Spleen (tissue), 7 donors: Measurements from ENCODE around the gene DNMT1.

Experiments used
- POLR2A ChIP-seq, 3 donors: fragments of 450-650 bp; IDR thresholded peaks; one replicate each; pipeline ENCODE4 v1.5.1; 2017; ENCODE audit warnings: antibody characterized with exemption in 3 of 3, mild to moderate bottlenecking in 1 of 3
- POLR2AphosphoS5 ChIP-seq, 3 donors: sonication (generic); formaldehyde crosslinking; IDR thresholded peaks; one replicate each; pipeline ENCODE4 v1.5.1; 2017; ENCODE audit warnings: antibody characterized with exemption in 3 of 3
- TF ChIP-seq, protein P1 (sequence below), 11 experiments: fragments of 200-600 bp in 7 of 11; fragments of 450-650 bp in 4 of 11; sonication (generic) in 4 of 11; IDR thresholded peaks in 8 of 11; conservative IDR thresholded peaks in 3 of 11; 1 replicate in 7 of 11; 2 replicates in 4 of 11; pipeline versions ENCODE4 v1.4.0 to v1.8.0; 2016 to 2021; ENCODE audit warnings: antibody characterized with exemption in 11 of 11, inconsistent platforms in 4 of 11, mild to moderate bottlenecking in 1 of 11
- donor health status: DM: no; HTN: no; CAD: no; lungs with moderate emphysema.
- donor health status: DM: no; HTN: no; CAD: no.
- donor health status: DM: no; HTN: no; CAD: no.

DNA sequence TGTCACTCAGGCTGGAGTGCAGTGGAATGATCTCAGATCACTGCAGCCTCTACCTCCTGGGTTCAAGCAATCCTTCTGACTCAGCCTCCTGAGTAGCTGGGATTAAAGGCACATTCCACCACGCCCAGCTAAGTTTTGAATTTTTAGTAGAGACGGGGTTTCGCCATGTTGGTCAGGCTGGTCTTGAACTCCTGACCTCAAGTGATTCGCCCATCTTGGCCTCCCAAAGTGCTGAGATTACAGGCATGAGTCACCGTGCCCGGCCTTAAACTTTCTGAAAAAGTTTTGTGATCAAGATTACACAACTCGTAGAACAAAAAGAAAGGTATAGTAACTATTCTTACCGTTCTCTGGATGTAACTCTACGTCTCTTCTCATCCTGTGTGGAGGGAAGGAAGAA, 21.2 kb downstream of the DNMT1 start:
- TF ChIP-seq POLR2A (IDR thresholded peaks at IDR 0.05) (no peak), POLR2AphosphoS5 (IDR thresholded peaks at IDR 0.05) (no peak)
- TF ChIP-seq, protein P1, sequence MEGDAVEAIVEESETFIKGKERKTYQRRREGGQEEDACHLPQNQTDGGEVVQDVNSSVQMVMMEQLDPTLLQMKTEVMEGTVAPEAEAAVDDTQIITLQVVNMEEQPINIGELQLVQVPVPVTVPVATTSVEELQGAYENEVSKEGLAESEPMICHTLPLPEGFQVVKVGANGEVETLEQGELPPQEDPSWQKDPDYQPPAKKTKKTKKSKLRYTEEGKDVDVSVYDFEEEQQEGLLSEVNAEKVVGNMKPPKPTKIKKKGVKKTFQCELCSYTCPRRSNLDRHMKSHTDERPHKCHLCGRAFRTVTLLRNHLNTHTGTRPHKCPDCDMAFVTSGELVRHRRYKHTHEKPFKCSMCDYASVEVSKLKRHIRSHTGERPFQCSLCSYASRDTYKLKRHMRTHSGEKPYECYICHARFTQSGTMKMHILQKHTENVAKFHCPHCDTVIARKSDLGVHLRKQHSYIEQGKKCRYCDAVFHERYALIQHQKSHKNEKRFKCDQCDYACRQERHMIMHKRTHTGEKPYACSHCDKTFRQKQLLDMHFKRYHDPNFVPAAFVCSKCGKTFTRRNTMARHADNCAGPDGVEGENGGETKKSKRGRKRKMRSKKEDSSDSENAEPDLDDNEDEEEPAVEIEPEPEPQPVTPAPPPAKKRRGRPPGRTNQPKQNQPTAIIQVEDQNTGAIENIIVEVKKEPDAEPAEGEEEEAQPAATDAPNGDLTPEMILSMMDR (IDR thresholded peaks at IDR 0.05 in 8 of 11, conservative IDR thresholded peaks at IDR 0.05 in 3 of 11) = no peak
